Stomach (tissue), 4 donors: ENCODE data around the gene SPATC1L.

Experiments used
- CTCF ChIP-seq, 7 experiments: fragments of 450-650 bp in 4 of 7; fragments of 200-600 bp in 3 of 7; sonication (generic) in 3 of 7; IDR thresholded peaks; one replicate each; pipeline ENCODE4 v1.5.1; 2016 to 2019; ENCODE audit warnings: antibody characterized with exemption in 7 of 7, control low read depth in 2 of 7, mild to moderate bottlenecking in 1 of 7
- POLR2A ChIP-seq, 4 donors: fragments of 450-650 bp; IDR thresholded peaks; one replicate each; pipeline ENCODE4 v1.6.1; 2016; ENCODE audit warnings: antibody characterized with exemption in 4 of 4, control low read depth in 2 of 4, mild to moderate bottlenecking in 1 of 4, moderate library complexity in 1 of 4

DNA sequence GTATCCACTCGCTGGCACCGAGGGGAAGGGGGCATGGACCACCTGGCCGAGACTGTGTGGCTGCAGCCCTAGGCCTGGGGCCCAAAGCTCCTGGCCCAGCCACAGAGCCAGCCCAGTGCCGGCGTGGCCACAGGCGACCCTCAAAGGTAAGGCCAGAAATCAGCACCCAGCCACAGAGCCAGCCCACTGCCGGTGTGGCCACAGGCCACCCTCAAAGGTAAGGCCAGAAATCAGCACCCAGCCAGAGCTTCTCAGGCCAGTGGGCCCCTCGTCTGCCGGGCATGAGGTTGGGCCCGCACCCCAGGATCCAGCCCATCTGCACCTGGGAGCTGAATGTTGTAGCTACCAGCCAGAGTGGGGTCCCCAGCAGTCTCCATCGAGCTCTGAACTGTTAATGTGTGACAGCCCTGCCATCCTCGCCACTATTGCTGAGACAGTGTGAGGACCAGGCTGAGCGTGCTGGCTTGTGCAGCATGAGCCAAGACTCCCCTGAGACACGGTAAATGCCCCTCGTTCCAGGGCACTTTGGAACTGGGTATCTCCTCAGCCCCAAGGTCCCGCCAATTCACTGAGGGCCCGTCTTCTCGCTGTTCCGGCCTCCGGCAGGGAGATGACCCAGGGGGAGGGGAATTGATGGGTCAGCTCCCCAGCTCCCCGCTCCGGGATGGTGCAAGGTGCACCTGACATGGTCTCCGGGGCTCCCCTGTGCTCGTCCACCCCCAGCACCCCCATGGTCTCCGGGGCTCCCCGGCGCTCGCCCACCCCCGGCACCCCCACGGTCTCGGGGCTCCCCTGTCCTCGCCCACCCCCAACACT is 24.2 kb downstream of the SPATC1L start:
- no peak for TF ChIP-seq POLR2A (IDR thresholded peaks at IDR 0.05)
- no peak for TF ChIP-seq CTCF (IDR thresholded peaks at IDR 0.05)
